ENCODE measurements around the gene CTBP2. TPM values are rescaled to one million over a fixed set of nuclear protein-coding genes. Genes with fewer than 3 reads are reported as not detected.

CTBP2 gene
- total RNA-seq, 1 donor from 2014 or later, result 90.6 TPM

- Mint-ChIP-seq H3K4me1 (ENCODE audit: low read depth) (peaks cover 84% of the 10 kb centered on the region), H3K4me3 (ENCODE audit: unreplicated experiment) (no peak overlapping the region), H3K27ac (ENCODE audit: unreplicated experiment) (peak overlapping the region; percentile 46), H3K9me3 (ENCODE audit: low read depth) (no peaks in the 10 kb centered on the region), H3K27me3 (ENCODE audit: low read depth) (no peaks in the 10 kb centered on the region), H3K36me3 (ENCODE audit: low read depth) (peaks cover 11% of the 10 kb centered on the region)
- TF ChIP-seq CTCF (IDR thresholded peaks at IDR 0.05), result no peak
- no peak for DNase-seq (ENCODE audit: low spot score)
Observed at GRCh38 chr10:125087897-125088215, 72.5 kb downstream of the CTBP2 start.

GRCh38 chr10:125087191-125087896, 73.0 kb downstream of the CTBP2 start:
- H3K27me3 Mint-ChIP-seq (ENCODE audit: low read depth), result no peaks in the 10 kb centered on the region
- H3K27ac Mint-ChIP-seq (ENCODE audit: unreplicated experiment), result peak overlapping the region; percentile 63
- peaks cover 11% of the 10 kb centered on the region for H3K36me3 Mint-ChIP-seq (ENCODE audit: low read depth)
- no peak for DNase-seq (ENCODE audit: low spot score)
- H3K4me1 Mint-ChIP-seq (ENCODE audit: low read depth), result peaks cover 84% of the 10 kb centered on the region
- no peak for TF ChIP-seq CTCF (IDR thresholded peaks at IDR 0.05)
- no peaks in the 10 kb centered on the region for H3K9me3 Mint-ChIP-seq (ENCODE audit: low read depth)
- H3K4me3 Mint-ChIP-seq (ENCODE audit: unreplicated experiment), result no peak overlapping the region

- TF ChIP-seq CTCF (IDR thresholded peaks at IDR 0.05), result no peak
- Mint-ChIP-seq H3K9me3 (ENCODE audit: low read depth) (no peaks in the 10 kb centered on the region), H3K4me1 (ENCODE audit: low read depth) (peaks cover 84% of the 10 kb centered on the region), H3K36me3 (ENCODE audit: low read depth) (peaks cover 11% of the 10 kb centered on the region), H3K4me3 (ENCODE audit: unreplicated experiment) (no peak overlapping the region), H3K27me3 (ENCODE audit: low read depth) (no peaks in the 10 kb centered on the region), H3K27ac (ENCODE audit: unreplicated experiment) (peak overlapping the region; percentile 45)
- DNase-seq (ENCODE audit: low spot score), result no peak
Observed at GRCh38 chr10:125086691-125087090, 73.7 kb downstream of the CTBP2 start.

GRCh38 chr10:125085258-125086054, 74.9 kb downstream of the CTBP2 start:
- no peaks in the 10 kb centered on the region for H3K27me3 Mint-ChIP-seq (ENCODE audit: low read depth)
- no peaks in the 10 kb centered on the region for H3K9me3 Mint-ChIP-seq (ENCODE audit: low read depth)
- H3K27ac Mint-ChIP-seq (ENCODE audit: unreplicated experiment), result peak overlapping the region; percentile 99
- DNase-seq (ENCODE audit: low spot score), result no peak
- no peak for TF ChIP-seq CTCF (IDR thresholded peaks at IDR 0.05)
- peaks cover 11% of the 10 kb centered on the region for H3K36me3 Mint-ChIP-seq (ENCODE audit: low read depth)
- H3K4me1 Mint-ChIP-seq (ENCODE audit: low read depth), result peaks cover 87% of the 10 kb centered on the region
- no peak overlapping the region for H3K4me3 Mint-ChIP-seq (ENCODE audit: unreplicated experiment)

- no peaks in the 10 kb centered on the region for H3K27me3 Mint-ChIP-seq (ENCODE audit: low read depth)
- H3K4me1 Mint-ChIP-seq (ENCODE audit: low read depth), result peaks cover 84% of the 10 kb centered on the region
- peaks cover 11% of the 10 kb centered on the region for H3K36me3 Mint-ChIP-seq (ENCODE audit: low read depth)
- DNase-seq (ENCODE audit: low spot score), result no peak
- H3K9me3 Mint-ChIP-seq (ENCODE audit: low read depth), result no peaks in the 10 kb centered on the region
- no peak for TF ChIP-seq CTCF (IDR thresholded peaks at IDR 0.05)
- peak overlapping the region; percentile 99 for H3K27ac Mint-ChIP-seq (ENCODE audit: unreplicated experiment)
- no peak overlapping the region for H3K4me3 Mint-ChIP-seq (ENCODE audit: unreplicated experiment)
Observed at GRCh38 chr10:125084614-125085257, 75.6 kb downstream of the CTBP2 start.
